ENCODE data around the gene PID1.

GRCh38 chr2:229199267-229199666, 71.8 kb downstream of the PID1 start:
- TF ChIP-seq CBX3 (IDR thresholded peaks at IDR 0.05; ENCODE audit: low read depth) (no peak), CEBPB (IDR thresholded peaks at IDR 0.05; ENCODE audit: low read depth) (no peak), EZH2phosphoT487 (IDR thresholded peaks at IDR 0.05; ENCODE audit: borderline replicate concordance) (no peak), EZH2 (IDR thresholded peaks at IDR 0.05) (no peak), POLR2AphosphoS5 (IDR thresholded peaks at IDR 0.05; ENCODE audit: low read depth, low read length) (no peak), ZFX (IDR thresholded peaks at IDR 0.05) (no peak), RAD21 (IDR thresholded peaks at IDR 0.05; ENCODE audit: low read depth) (no peak)
- TF ChIP-seq, protein P1, sequence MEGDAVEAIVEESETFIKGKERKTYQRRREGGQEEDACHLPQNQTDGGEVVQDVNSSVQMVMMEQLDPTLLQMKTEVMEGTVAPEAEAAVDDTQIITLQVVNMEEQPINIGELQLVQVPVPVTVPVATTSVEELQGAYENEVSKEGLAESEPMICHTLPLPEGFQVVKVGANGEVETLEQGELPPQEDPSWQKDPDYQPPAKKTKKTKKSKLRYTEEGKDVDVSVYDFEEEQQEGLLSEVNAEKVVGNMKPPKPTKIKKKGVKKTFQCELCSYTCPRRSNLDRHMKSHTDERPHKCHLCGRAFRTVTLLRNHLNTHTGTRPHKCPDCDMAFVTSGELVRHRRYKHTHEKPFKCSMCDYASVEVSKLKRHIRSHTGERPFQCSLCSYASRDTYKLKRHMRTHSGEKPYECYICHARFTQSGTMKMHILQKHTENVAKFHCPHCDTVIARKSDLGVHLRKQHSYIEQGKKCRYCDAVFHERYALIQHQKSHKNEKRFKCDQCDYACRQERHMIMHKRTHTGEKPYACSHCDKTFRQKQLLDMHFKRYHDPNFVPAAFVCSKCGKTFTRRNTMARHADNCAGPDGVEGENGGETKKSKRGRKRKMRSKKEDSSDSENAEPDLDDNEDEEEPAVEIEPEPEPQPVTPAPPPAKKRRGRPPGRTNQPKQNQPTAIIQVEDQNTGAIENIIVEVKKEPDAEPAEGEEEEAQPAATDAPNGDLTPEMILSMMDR (IDR thresholded peaks at IDR 0.05 in 2 of 3, conservative IDR thresholded peaks at IDR 0.05 in 1 of 3; ENCODE audit: borderline replicate concordance in 1 of 3, insufficient read depth in 1 of 3, low read depth in 2 of 3, low read length in 2 of 3), result no peak
- TF ChIP-seq, protein P2, sequence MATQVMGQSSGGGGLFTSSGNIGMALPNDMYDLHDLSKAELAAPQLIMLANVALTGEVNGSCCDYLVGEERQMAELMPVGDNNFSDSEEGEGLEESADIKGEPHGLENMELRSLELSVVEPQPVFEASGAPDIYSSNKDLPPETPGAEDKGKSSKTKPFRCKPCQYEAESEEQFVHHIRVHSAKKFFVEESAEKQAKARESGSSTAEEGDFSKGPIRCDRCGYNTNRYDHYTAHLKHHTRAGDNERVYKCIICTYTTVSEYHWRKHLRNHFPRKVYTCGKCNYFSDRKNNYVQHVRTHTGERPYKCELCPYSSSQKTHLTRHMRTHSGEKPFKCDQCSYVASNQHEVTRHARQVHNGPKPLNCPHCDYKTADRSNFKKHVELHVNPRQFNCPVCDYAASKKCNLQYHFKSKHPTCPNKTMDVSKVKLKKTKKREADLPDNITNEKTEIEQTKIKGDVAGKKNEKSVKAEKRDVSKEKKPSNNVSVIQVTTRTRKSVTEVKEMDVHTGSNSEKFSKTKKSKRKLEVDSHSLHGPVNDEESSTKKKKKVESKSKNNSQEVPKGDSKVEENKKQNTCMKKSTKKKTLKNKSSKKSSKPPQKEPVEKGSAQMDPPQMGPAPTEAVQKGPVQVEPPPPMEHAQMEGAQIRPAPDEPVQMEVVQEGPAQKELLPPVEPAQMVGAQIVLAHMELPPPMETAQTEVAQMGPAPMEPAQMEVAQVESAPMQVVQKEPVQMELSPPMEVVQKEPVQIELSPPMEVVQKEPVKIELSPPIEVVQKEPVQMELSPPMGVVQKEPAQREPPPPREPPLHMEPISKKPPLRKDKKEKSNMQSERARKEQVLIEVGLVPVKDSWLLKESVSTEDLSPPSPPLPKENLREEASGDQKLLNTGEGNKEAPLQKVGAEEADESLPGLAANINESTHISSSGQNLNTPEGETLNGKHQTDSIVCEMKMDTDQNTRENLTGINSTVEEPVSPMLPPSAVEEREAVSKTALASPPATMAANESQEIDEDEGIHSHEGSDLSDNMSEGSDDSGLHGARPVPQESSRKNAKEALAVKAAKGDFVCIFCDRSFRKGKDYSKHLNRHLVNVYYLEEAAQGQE (IDR thresholded peaks at IDR 0.05; ENCODE audit: low read depth), result no peak

Measured in HCT116 (cell line).